Glutamatergic neuron (in vitro differentiated cells): ENCODE measurements around the gene LNX2. TPM values are rescaled to one million over a fixed set of nuclear protein-coding genes. Genes with fewer than 3 reads are reported as not detected.

Source experiments
- DNase-seq: peaks from one replicate; pipeline ENCODE4 v3.0.0; 2022
- H3K27ac Mint-ChIP-seq: one replicate; pipeline ENCODE4 v1.8.0; 2020; ENCODE audit warnings: mild to moderate bottlenecking, mixed read lengths, inconsistent platforms; ENCODE audit not compliant: unreplicated experiment
- H3K27me3 Mint-ChIP-seq: one replicate; pipeline ENCODE4 v1.8.0; 2020; ENCODE audit warnings: mild to moderate bottlenecking, moderate library complexity, mixed read lengths, inconsistent platforms; ENCODE audit not compliant: unreplicated experiment
- H3K36me3 Mint-ChIP-seq: one replicate; pipeline ENCODE4 v1.8.0; 2020; ENCODE audit warnings: mild to moderate bottlenecking, mixed read lengths, inconsistent platforms; ENCODE audit not compliant: unreplicated experiment
- H3K4me1 Mint-ChIP-seq: one replicate; pipeline ENCODE4 v1.8.0; 2020; ENCODE audit warnings: mild to moderate bottlenecking, low read depth, mixed read lengths, inconsistent platforms; ENCODE audit not compliant: unreplicated experiment
- H3K4me3 Mint-ChIP-seq: one replicate; pipeline ENCODE4 v1.8.0; 2020; ENCODE audit warnings: mild to moderate bottlenecking, mixed read lengths, inconsistent platforms; ENCODE audit not compliant: unreplicated experiment
- H3K9me3 Mint-ChIP-seq: one replicate; pipeline ENCODE4 v1.8.0; 2020; ENCODE audit warnings: mild to moderate bottlenecking, moderate library complexity, mixed read lengths, inconsistent platforms; ENCODE audit not compliant: unreplicated experiment
- CTCF ChIP-seq: fragments of 200-600 bp; sonication (generic); IDR thresholded peaks from one replicate; pipeline ENCODE4 v1.5.0; 2021; ENCODE audit not compliant: partially characterized antibody, unreplicated experiment
- total RNA-seq: library from RNA; stranded (reverse); fragmentation: NEBNext Ultra II Directional; extraction: Animal tissue kit (Norgen Biotek cat#: 25700); gene quantifications from one replicate; pipeline ENCODE4 v1.2.1, GENCODE V29; 2021; ENCODE audit not compliant: unreplicated experiment

Gene LNX2
- total RNA-seq, 1 donor from 2014 or later: 3.2 TPM

GRCh38 chr13:27663947-27664346, 43.6 kb upstream of the LNX2 start:
- TF ChIP-seq CTCF: no peak
- Mint-ChIP-seq H3K36me3 (no peaks in the 10 kb centered on the region), H3K4me1 (peaks cover 11% of the 10 kb centered on the region), H3K27ac (no peak overlapping the region), H3K9me3 (no peaks in the 10 kb centered on the region), H3K4me3 (no peak overlapping the region), H3K27me3 (no peaks in the 10 kb centered on the region)
- DNase-seq: no peak

DNA sequence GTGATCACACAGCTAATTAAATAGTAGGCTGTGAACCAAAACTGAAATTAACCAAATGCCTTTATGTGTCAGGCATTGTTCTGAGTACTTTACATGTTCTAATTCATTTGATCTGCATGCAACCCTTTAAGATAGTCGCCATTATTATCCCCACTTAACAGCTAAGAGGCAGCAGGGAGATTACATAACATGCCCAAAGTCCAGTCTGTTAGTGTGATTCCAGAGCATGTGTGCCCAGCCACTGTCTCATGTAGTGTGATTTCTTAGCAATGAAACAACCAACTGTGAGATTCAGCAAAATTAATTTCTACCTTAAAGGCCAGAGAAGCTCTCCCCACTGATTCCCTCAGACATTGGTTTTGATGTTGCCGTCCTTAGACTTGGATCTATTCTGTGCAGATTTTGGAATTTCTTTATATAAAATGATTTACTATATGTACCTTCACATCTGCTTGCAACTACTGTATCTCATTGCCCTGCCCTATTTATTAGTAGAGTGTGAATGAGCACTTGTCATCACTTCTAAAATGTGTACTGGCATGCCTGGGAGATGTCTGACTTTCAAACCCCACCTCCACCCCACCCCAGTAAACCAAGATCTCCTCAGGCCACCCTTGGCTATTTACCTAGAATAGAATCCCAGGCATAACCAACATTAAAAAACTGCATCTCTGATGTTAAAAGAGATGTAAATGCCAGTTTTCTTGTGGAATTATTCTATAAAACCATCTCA, 42.6 kb upstream of the LNX2 start:
- no peak overlapping the region for H3K4me3 Mint-ChIP-seq
- TF ChIP-seq CTCF: no peak
- H3K4me1 Mint-ChIP-seq: peaks cover 11% of the 10 kb centered on the region
- H3K9me3 Mint-ChIP-seq: no peaks in the 10 kb centered on the region
- H3K27me3 Mint-ChIP-seq: no peaks in the 10 kb centered on the region
- H3K27ac Mint-ChIP-seq: no peak overlapping the region
- H3K36me3 Mint-ChIP-seq: no peaks in the 10 kb centered on the region
- no peak for DNase-seq

DNA sequence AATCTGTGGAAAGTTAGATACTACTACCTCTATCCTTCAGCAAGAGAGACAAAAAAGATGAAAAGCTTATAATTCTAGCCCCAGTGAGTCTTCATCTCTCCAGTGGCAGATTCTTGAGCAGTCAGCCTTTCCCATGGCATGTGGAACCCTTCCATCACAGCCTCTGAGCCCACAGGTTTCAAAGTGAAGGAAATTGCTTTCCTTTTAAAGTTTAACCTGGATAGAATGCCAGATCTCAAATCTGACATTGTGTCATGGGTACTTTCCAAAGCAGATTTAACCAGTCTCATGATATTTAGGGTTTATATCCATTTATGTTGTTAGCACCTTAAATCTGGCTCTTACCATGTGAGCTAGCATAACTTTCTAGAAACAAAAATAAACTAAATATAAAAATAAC, 40.7 kb upstream of the LNX2 start:
- no peaks in the 10 kb centered on the region for H3K9me3 Mint-ChIP-seq
- no peak overlapping the region for H3K4me3 Mint-ChIP-seq
- TF ChIP-seq CTCF: no peak
- H3K27me3 Mint-ChIP-seq: no peaks in the 10 kb centered on the region
- DNase-seq: no peak
- no peak overlapping the region for H3K27ac Mint-ChIP-seq
- H3K4me1 Mint-ChIP-seq: peaks cover 11% of the 10 kb centered on the region
- no peaks in the 10 kb centered on the region for H3K36me3 Mint-ChIP-seq

GRCh38 chr13:27660511-27660910, 40.2 kb upstream of the LNX2 start:
- TF ChIP-seq CTCF: no peak
- H3K4me1 Mint-ChIP-seq: peaks cover 11% of the 10 kb centered on the region
- no peaks in the 10 kb centered on the region for H3K9me3 Mint-ChIP-seq
- H3K4me3 Mint-ChIP-seq: no peak overlapping the region
- H3K36me3 Mint-ChIP-seq: no peaks in the 10 kb centered on the region
- H3K27ac Mint-ChIP-seq: peak overlapping the region; percentile 69
- no peaks in the 10 kb centered on the region for H3K27me3 Mint-ChIP-seq
- DNase-seq: peak; percentile 27

GRCh38 chr13:27659145-27659865, 39.0 kb upstream of the LNX2 start:
- H3K4me1 Mint-ChIP-seq: peaks cover 11% of the 10 kb centered on the region

More at GRCh38 chr13:27659145-27659865, 39.0 kb upstream of the LNX2 start:
- no peaks in the 10 kb centered on the region for H3K27me3 Mint-ChIP-seq
- H3K9me3 Mint-ChIP-seq: no peaks in the 10 kb centered on the region
- no peak overlapping the region for H3K27ac Mint-ChIP-seq
- TF ChIP-seq CTCF: no peak
- no peak overlapping the region for H3K4me3 Mint-ChIP-seq
- H3K36me3 Mint-ChIP-seq: no peaks in the 10 kb centered on the region
- no peak for DNase-seq
